NOMO-1 treated with dmso at 0.1 percent for 144 hours (cell line): ENCODE results near the gene GALNT2.

ENCODE experiments used
- DNase-seq: peaks from one replicate; lab custom pipeline; 2025; ENCODE audit not compliant: unreplicated experiment; lab: John Stamatoyannopoulos, UW

The GALNT2 gene

GRCh38 chr1:230270559-230271281 lies 203.7 kb downstream of the GALNT2 start:
- no peak for DNase-seq

GRCh38 chr1:230271300-230272035 lies 204.4 kb downstream of the GALNT2 start:
- DNase-seq, result no peak

GRCh38 chr1:230272557-230272956 lies 205.5 kb downstream of the GALNT2 start:
- no peak for DNase-seq

- no peak for DNase-seq
Measured at GRCh38 chr1:230273141-230273710, 206.2 kb downstream of the GALNT2 start.

DNA sequence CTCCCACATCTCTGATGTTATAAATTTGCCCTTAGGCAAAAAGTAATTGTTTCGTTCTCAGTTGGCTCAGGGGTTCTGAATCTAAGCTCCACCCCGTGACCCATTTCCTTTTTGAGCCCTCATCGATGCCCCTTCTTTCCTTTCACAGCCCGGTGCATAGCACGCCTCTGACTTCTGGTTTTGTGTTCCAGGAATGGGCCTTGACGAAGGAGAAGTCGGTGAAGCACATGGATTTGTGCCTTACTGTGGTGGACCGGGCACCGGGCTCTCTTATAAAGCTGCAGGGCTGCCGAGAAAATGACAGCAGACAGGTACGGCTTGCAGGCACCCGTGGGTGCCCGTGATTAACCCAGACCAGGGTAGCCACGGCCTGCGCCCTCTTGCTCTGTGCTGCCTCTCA lies 207.2 kb downstream of the GALNT2 start:
- no peak for DNase-seq

- no peak for DNase-seq
Measured at GRCh38 chr1:230276401-230276800, 209.4 kb downstream of the GALNT2 start.

- no peak for DNase-seq
Measured at GRCh38 chr1:230277201-230278025, 210.4 kb downstream of the GALNT2 start.

DNA sequence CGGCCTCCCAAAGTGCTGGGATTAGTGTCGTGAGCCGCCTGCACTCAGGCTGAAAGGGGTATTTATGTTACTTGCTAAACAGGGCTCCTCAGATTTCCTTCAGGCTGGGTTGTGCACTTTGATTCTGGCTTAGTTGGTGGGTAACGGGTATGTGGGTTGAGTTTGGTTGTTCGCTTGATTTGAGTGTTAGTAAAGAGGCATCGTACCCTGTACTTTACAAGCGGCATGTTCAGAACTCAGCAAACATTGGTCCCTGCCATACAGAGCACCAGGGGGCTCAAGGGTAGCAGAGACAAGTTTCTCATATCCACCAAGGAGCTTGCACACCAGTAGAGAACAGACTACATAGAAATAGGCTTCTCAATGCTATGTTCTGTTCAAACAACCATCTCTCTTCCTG lies 211.3 kb downstream of the GALNT2 start:
- no peak for DNase-seq

DNA sequence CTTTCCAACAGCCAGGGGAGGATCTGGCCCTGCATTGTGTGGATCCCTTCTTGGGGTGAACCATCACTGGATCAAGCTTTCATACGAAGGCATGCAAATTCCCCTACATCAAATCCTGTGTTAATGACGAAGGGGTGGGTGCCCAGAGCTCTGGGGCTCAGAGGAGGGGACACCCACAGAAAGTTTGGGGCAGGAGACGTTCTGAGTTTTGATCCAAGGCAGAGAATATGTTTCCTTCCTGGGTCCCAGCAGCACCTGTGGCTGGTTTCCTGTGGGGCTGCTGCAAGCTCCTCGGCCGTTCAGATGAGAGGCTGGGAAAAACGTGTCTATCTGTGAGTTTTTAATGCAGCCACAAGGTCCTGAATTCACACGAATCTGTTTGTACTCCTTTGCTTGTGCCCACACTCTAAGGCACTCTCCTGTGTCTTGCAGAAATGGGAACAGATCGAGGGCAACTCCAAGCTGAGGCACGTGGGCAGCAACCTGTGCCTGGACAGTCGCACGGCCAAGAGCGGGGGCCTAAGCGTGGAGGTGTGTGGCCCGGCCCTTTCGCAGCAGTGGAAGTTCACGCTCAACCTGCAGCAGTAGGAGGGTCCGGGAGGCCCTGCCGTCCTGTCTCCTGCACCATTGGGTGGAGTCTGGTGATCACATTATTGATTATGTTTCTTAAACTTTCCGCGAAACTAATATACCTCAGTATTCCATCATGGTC lies 212.0 kb downstream of the GALNT2 start:
- no peak for DNase-seq

DNA sequence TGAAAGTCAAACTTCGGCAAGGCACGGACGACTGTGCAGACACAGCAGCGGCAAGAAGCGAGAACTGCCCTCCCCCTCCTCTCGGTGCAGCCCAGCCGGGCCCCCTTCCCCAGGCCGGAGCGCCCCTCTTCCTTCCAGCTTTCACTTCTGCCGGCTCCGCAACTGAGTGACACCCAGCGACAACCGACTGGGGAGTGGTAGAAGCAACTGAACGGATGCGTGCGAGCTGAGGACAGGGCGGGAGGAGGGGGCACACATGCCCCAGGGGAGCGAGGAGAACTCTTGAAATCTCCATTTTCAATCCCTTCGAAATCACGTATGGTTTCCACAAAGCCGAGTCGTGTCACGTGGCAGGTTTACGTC lies 212.5 kb downstream of the GALNT2 start:
- no peak for DNase-seq

DNA sequence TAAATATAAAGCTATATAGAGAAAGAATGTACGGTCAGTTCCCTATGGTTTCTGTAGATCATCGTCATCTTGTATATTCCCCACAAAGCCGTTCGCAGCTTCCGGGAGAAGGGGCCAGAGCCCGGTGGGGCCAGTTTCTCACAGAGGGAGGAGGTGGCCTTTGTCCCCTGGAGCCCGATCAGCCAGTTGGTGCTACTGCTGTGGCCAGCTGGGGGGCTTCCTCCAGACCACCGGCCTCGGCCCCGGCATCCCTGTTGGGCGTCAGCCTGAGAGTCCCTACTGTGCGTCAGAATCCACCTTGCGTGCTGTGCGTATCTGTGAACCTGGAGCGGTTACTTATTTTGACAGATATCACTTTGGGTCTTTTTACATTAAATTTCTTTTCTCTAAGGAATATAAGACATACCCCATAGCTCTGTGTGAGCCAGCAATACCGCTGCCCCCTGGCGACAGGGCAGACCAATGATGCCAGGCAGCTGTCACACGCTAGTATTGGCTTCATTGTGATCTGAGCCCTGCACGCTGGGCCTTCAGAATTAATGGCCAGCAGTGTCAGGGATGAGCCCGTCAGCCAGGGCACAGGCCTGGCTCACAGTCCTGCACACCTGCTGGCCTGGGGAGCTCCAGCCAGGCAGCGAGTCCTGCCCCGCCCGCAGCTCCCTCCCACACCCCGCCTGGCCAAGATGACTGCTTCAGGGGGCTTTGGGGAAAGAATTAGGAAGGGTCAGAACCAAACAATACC lies 213.2 kb downstream of the GALNT2 start:
- no peak for DNase-seq

DNA sequence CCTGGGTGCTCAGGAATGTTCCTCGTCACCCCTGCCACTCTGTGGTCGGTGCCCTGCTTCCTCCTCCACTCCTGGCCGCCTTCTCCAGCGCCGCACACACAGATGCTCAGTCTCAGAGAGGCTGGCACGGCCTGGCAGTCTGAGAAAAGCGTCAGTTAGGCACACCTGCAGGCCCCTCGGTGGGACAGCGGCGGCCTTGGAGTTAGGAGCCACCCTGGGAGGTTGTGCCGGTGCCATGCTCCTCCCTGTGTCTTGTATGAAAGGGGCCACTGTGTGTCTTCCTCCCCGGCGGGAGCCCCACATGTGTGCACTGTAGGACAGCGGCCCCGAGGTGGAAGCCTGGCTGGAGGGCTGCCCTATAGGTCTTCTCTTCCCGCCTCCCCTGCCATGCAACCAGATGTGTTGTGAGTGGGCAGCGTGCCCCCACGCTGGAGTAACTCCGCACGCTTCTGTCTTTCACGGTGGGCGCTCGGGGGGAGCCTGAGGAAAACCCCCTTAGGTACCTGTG lies 213.9 kb downstream of the GALNT2 start:
- no peak for DNase-seq

DNA sequence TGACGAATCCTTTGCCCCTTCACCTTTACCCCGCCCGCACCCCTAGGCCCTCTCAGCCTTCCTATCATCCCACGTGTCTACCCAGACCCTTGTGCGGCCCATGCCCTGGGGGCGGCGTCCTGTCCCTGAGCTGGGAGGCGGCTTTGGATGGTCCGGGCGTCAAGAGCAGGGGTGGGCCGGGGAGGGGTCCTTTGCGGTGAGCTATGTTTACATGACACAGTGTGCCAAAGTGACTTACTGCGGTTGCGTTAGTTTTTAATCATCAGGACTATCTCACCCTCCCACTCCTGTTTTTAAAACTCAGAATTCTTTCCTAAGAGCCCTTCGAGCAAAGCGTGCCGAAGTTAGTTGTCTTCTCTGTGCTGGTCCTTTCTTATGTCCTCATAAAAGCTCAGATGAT lies 214.5 kb downstream of the GALNT2 start:
- DNase-seq, result no peak

DNA sequence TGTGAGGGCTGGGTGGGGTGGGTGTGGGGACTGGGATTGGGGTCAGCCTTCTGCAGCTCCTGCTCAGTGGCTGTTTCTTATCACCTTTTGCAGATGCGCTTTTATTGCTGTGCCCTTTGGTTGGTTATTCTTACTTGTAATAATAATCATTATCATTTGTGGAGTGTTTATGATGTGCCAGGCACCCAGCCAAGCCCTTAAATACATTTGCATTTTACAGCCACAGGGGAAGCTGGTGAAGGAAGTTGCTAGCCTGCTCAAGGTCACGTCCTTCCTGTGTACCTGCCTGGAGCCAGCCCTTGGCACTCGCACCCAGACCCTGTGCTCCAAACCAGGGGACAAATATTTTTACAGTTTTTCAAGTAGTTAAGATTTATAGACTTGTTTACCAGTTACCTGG lies 215.1 kb downstream of the GALNT2 start:
- no peak for DNase-seq

- no peak for DNase-seq
Measured at GRCh38 chr1:230283678-230284077, 216.6 kb downstream of the GALNT2 start.

DNA sequence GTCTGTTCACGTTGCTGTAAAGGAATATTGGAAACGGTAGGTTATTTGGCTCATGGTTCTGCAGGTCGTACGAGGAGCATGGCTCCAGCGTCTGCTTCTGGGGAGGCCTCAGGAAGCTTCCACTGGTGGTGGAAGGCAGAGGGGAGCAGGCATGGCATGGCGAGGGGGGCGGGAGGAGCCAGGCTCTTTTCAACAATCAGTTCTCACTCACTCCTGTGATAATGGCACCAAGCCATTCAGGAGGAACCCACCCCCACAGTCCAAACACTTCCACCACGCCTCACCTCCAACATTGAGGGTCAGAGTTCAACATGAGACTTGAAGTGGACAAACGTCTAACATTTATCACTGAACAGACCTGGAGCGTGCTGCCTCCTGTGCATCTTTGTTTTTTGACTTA lies 217.9 kb downstream of the GALNT2 start:
- no peak for DNase-seq

DNA sequence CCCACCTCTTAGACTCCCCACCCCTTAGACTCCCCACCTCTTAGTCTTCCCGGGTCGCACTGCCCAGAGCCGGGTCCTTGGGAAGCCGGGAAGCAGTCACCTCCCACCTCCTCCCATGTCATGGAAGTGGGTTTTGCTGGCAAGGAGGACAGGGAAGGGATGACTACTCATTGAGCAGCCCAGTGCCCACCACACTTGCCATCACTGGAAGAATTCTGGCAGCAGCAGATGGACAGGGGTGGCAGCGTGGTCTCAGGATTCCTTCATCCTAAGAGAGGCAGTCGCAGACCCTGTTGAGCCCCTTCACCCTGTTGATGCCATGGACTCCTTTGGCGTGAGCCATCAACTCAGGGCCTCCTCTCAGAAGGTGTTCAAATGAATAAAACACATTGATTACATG lies 218.3 kb downstream of the GALNT2 start:
- DNase-seq, result no peak

GRCh38 chr1:230286166-230286889 lies 219.3 kb downstream of the GALNT2 start:
- no peak for DNase-seq

- no peak for DNase-seq
Measured at GRCh38 chr1:230286890-230287269, 219.8 kb downstream of the GALNT2 start.
